ENCODE results near the gene SULT4A1. TPM values are rescaled to one million over a fixed set of nuclear protein-coding genes. Genes with fewer than 3 reads are reported as not detected.

Gene SULT4A1
- total RNA-seq, 2 donors from 2014 or later, result not detected

GRCh38 chr22:43881091-43882061, 19.1 kb upstream of the SULT4A1 start:
- ATAC-seq (ENCODE audit: insufficient number of reproducible peaks, low FRiP score, low read depth) (no peak), DNase-seq (ENCODE audit: low spot score) (no peak)
- H3K27ac ChIP-seq, result no peak overlapping the region
- no peaks in the 10 kb centered on the region for H3K9me3 ChIP-seq
- H3K4me3 ChIP-seq, result no peak overlapping the region
- H3K36me3 ChIP-seq, result no peaks in the 10 kb centered on the region
- TF ChIP-seq CTCF (IDR thresholded peaks at IDR 0.05), result no peak
- no peaks in the 10 kb centered on the region for H3K27me3 ChIP-seq (replicated peaks; ENCODE audit: insufficient read depth)
- H3K4me1 ChIP-seq (ENCODE audit: control insufficient read depth in 1 of 2, low read depth in 2 of 2), result no peaks in the 10 kb centered on the region

GRCh38 chr22:43880541-43880991, 18.3 kb upstream of the SULT4A1 start:
- ATAC-seq (ENCODE audit: insufficient number of reproducible peaks, low FRiP score, low read depth), result no peak
- no peak for TF ChIP-seq CTCF (IDR thresholded peaks at IDR 0.05)
- DNase-seq (ENCODE audit: low spot score), result no peak

DNA sequence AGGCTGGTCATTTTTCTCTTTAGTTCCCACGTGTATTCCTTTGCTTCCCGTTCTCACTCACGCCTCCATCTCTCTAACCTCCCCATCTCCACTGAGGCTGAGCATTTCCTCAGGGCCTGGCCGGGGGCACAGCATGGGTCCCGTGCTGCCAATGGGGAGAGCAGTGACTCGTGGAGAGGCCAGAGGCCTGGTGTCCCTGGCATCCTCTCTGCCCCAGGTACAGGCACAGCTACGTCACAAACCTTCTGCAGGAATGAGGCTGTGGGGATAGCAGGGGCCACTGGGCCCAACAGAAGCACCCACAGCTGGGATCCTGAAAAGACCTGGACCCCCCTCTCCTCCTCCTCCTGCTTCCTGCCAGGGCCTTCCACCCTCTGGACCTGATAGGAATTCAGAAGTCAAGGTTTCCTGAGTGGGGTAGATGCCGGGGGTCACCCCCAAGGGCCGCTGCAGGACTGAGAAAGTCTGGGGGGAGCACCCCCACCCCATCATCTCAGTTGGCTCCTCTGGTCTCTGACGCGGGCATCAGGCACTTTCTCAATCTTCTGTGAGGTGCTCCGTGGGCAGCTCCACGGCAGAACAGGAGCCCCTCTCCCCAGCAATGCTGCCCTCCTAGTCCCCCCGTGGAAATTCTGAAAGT, 17.7 kb upstream of the SULT4A1 start:
- Histone ChIP-seq H3K4me3 (no peak overlapping the region), H3K27ac (no peak overlapping the region), H3K27me3 (replicated peaks; ENCODE audit: insufficient read depth) (no peaks in the 10 kb centered on the region), H3K9me3 (no peaks in the 10 kb centered on the region), H3K4me1 (ENCODE audit: control insufficient read depth in 1 of 2, low read depth in 2 of 2) (no peaks in the 10 kb centered on the region), H3K36me3 (no peaks in the 10 kb centered on the region)
- DNase-seq (ENCODE audit: low spot score) (no peak), ATAC-seq (ENCODE audit: insufficient number of reproducible peaks, low FRiP score, low read depth) (no peak)
- no peak for TF ChIP-seq CTCF (IDR thresholded peaks at IDR 0.05)

More at GRCh38 chr22:43880541-43880991, 18.3 kb upstream of the SULT4A1 start:
- H3K4me3 ChIP-seq, result no peak overlapping the region
- H3K9me3 ChIP-seq, result no peaks in the 10 kb centered on the region
- no peak overlapping the region for H3K27ac ChIP-seq
- H3K36me3 ChIP-seq, result no peaks in the 10 kb centered on the region
- no peaks in the 10 kb centered on the region for H3K27me3 ChIP-seq (replicated peaks; ENCODE audit: insufficient read depth)
- H3K4me1 ChIP-seq (ENCODE audit: control insufficient read depth in 1 of 2, low read depth in 2 of 2), result no peaks in the 10 kb centered on the region

- H3K4me3 ChIP-seq, result no peak overlapping the region
- ATAC-seq (ENCODE audit: insufficient number of reproducible peaks, low FRiP score, low read depth), result no peak
- no peak for TF ChIP-seq CTCF (IDR thresholded peaks at IDR 0.05)
- no peaks in the 10 kb centered on the region for H3K9me3 ChIP-seq
- no peaks in the 10 kb centered on the region for H3K36me3 ChIP-seq
- no peaks in the 10 kb centered on the region for H3K4me1 ChIP-seq (ENCODE audit: control insufficient read depth in 1 of 2, low read depth in 2 of 2)
- no peak overlapping the region for H3K27ac ChIP-seq
- H3K27me3 ChIP-seq (replicated peaks; ENCODE audit: insufficient read depth), result no peaks in the 10 kb centered on the region
- DNase-seq (ENCODE audit: low spot score), result no peak
These were observed 16.7 kb upstream of the SULT4A1 start for GRCh38 chr22:43878831-43879550.
